ENCODE data around the gene MAP1B.

- TF ChIP-seq CTCF (IDR thresholded peaks at IDR 0.05; ENCODE audit: borderline replicate concordance, extremely low read depth, low read length, poor library complexity, severe bottlenecking) (no peak), EZH2 (IDR thresholded peaks at IDR 0.05; ENCODE audit: borderline replicate concordance, low read depth, low read length, severe bottlenecking) (no peak)
These were observed 81.9 kb downstream of the MAP1B start for GRCh38 chr5:72189146-72189545.
